Endothelial cell (in vitro differentiated cells): ENCODE measurements around the gene SPINK9. TPM values are rescaled to one million over a fixed set of nuclear protein-coding genes. Genes with fewer than 3 reads are reported as not detected.

Source experiments
- DNase-seq: peaks from one replicate; pipeline ENCODE4 v3.0.0; 2021; ENCODE audit warnings: low spot score
- H3K27ac Mint-ChIP-seq: one replicate; pipeline ENCODE4 v1.8.0; 2021; ENCODE audit warnings: mixed read lengths, inconsistent platforms; ENCODE audit not compliant: unreplicated experiment
- H3K27me3 Mint-ChIP-seq: one replicate; pipeline ENCODE4 v1.8.0; 2021; ENCODE audit warnings: mild to moderate bottlenecking, moderate library complexity, mixed read lengths, inconsistent platforms; ENCODE audit not compliant: unreplicated experiment
- H3K36me3 Mint-ChIP-seq: one replicate; pipeline ENCODE4 v1.8.0; 2021; ENCODE audit warnings: mild to moderate bottlenecking, low read depth, mixed read lengths, inconsistent platforms; ENCODE audit not compliant: unreplicated experiment
- H3K4me1 Mint-ChIP-seq: one replicate; pipeline ENCODE4 v1.8.0; 2021; ENCODE audit warnings: mild to moderate bottlenecking, mixed read lengths, inconsistent platforms; ENCODE audit not compliant: unreplicated experiment
- H3K4me3 Mint-ChIP-seq: one replicate; pipeline ENCODE4 v1.8.0; 2021; ENCODE audit warnings: mild to moderate bottlenecking, mixed read lengths, inconsistent platforms; ENCODE audit not compliant: unreplicated experiment
- H3K9me3 Mint-ChIP-seq: one replicate; pipeline ENCODE4 v1.8.0; 2021; ENCODE audit warnings: mixed read lengths, inconsistent platforms; ENCODE audit not compliant: unreplicated experiment
- total RNA-seq: library from RNA; stranded (reverse); fragmentation: NEBNext Ultra II Directional; extraction: Animal tissue kit (Norgen Biotek cat#: 25700); gene quantifications from one replicate; pipeline ENCODE4 v1.2.1, GENCODE V29; 2021; ENCODE audit not compliant: unreplicated experiment
- TF ChIP-seq, protein P1 (sequence below): fragments of 200-600 bp; sonication (generic); IDR thresholded peaks from one replicate; pipeline ENCODE4 v1.5.0; 2021; ENCODE audit warnings: antibody characterized with exemption; ENCODE audit not compliant: unreplicated experiment

The SPINK9 gene
- total RNA-seq, 1 donor from 2014 or later = not detected

DNA sequence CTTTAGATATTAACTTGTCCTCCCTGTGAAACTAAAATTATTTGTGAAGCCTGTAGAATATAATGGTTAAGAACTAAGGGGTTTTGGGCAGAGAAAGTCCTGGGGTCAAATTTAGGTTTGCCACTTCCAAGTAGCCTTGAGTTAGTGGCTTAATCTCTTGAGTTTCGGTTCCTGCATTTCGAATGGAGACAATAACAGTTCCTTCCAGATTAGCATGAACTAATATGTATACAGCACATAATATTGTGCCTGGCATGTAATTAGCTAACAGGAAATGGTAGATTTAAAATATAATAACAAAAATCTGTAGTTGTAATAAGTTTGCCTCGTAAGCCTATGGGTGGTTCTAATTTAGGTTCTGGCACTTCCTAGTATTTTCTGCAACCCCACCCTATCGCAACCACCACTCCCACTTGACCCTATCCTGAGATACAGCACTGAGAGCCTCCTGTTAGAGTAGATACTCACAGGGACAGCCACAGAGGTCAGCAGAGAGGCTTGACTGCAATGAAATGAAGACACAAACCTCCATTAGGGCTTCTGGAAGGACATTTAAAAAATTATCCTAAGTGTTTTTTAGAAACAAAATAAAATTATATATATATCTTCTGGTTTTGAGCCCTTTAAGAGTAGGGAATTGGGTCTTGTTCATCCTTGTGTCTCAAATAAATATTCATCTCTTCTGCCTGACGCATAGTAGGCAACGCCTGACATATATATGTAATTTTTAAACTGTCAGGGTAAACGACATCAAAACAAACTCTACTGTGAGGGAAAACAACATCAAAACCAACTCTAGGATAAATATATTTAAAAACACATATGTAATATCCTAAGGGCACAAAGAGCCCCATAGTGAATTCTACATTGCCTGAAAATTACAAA, 8.5 kb downstream of the SPINK9 start:
- no peak overlapping the region for H3K27ac Mint-ChIP-seq
- no peaks in the 10 kb centered on the region for H3K27me3 Mint-ChIP-seq

GRCh38 chr5:148347706-148348105, 12.3 kb downstream of the SPINK9 start:
- peaks cover 3% of the 10 kb centered on the region for H3K4me1 Mint-ChIP-seq
- TF ChIP-seq, protein P1, sequence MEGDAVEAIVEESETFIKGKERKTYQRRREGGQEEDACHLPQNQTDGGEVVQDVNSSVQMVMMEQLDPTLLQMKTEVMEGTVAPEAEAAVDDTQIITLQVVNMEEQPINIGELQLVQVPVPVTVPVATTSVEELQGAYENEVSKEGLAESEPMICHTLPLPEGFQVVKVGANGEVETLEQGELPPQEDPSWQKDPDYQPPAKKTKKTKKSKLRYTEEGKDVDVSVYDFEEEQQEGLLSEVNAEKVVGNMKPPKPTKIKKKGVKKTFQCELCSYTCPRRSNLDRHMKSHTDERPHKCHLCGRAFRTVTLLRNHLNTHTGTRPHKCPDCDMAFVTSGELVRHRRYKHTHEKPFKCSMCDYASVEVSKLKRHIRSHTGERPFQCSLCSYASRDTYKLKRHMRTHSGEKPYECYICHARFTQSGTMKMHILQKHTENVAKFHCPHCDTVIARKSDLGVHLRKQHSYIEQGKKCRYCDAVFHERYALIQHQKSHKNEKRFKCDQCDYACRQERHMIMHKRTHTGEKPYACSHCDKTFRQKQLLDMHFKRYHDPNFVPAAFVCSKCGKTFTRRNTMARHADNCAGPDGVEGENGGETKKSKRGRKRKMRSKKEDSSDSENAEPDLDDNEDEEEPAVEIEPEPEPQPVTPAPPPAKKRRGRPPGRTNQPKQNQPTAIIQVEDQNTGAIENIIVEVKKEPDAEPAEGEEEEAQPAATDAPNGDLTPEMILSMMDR = no peak
- no peaks in the 10 kb centered on the region for H3K9me3 Mint-ChIP-seq
- H3K27ac Mint-ChIP-seq = no peak overlapping the region
- H3K27me3 Mint-ChIP-seq = no peaks in the 10 kb centered on the region
- H3K36me3 Mint-ChIP-seq = no peaks in the 10 kb centered on the region
- H3K4me3 Mint-ChIP-seq = no peak overlapping the region
- DNase-seq = no peak

More for the DNA sequence above, 8.5 kb downstream of the SPINK9 start:
- no peaks in the 10 kb centered on the region for H3K36me3 Mint-ChIP-seq
- H3K9me3 Mint-ChIP-seq = no peaks in the 10 kb centered on the region
- H3K4me1 Mint-ChIP-seq = no peaks in the 10 kb centered on the region
- H3K4me3 Mint-ChIP-seq = no peak overlapping the region
- TF ChIP-seq, protein P1 = no peak
- no peak for DNase-seq

GRCh38 chr5:148352696-148353095, 17.3 kb downstream of the SPINK9 start:
- H3K36me3 Mint-ChIP-seq = no peaks in the 10 kb centered on the region
- DNase-seq = no peak
- peaks cover 3% of the 10 kb centered on the region for H3K4me1 Mint-ChIP-seq
- no peak overlapping the region for H3K27ac Mint-ChIP-seq
- no peaks in the 10 kb centered on the region for H3K27me3 Mint-ChIP-seq
- H3K9me3 Mint-ChIP-seq = no peaks in the 10 kb centered on the region
- no peak overlapping the region for H3K4me3 Mint-ChIP-seq
- TF ChIP-seq, protein P1 = no peak

GRCh38 chr5:148353634-148354033, 18.3 kb downstream of the SPINK9 start:
- H3K4me3 Mint-ChIP-seq = no peak overlapping the region

More at GRCh38 chr5:148353634-148354033, 18.3 kb downstream of the SPINK9 start:
- DNase-seq = no peak
- Mint-ChIP-seq H3K27me3 (no peaks in the 10 kb centered on the region), H3K4me1 (peaks cover 3% of the 10 kb centered on the region), H3K27ac (no peak overlapping the region), H3K9me3 (no peaks in the 10 kb centered on the region), H3K36me3 (no peaks in the 10 kb centered on the region)
- TF ChIP-seq, protein P1 = no peak
